AG04449 (cell line): ENCODE measurements around the gene DDI1.

Experiments used
- CTCF ChIA-PET: fragments of 350-600 bp; formaldehyde crosslinking; extraction: SDS; loops from one replicate; lab custom pipeline; 2021; ENCODE audit warnings: antibody characterized with exemption; lab: Yijun Ruan, JAX
- POLR2A ChIA-PET: fragments of 400-600, 350-600 bp; formaldehyde crosslinking; extraction: SDS; loops from one replicate; lab custom pipeline; 2020; ENCODE audit warnings: antibody characterized with exemption, inconsistent platforms; lab: Yijun Ruan, JAX
- DNase-seq: peaks from one replicate; pipeline ENCODE4 v3.0.0-alpha.2; 2010; ENCODE audit warnings: low read depth, low spot score
- H3K4me3 ChIP-seq: 2 replicates; pipeline ENCODE4 v1.5.1; 2011; ENCODE audit warnings: low read depth, mild to moderate bottlenecking, control low read depth, low read length
- TF ChIP-seq, protein P1 (sequence below): IDR thresholded peaks from one replicate; pipeline ENCODE4 v1.5.1; 2011; ENCODE audit warnings: mild to moderate bottlenecking, moderate library complexity, low read length, control low read depth, inconsistent platforms; ENCODE audit not compliant: insufficient read depth; ENCODE audit errors: missing control alignments

The DDI1 gene

DNA sequence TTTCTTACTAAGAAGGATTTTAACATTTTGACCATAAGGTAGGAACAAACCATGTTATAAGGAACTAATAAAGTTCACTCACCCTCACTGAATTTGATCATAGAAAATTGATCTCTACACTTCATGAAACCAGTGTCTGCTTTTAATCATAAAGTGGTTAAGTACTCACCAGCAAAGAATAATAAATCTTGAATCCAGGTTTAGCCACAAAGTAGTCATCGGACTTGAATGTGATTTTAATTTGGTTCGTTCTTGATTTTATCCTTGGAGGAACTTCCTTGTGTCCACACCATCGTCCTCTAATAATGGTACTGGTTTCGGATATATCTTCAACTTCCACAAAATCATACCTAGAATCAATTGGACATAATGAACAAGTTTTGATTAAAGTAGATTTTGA is 40.5 kb upstream of the DDI1 start:
- no peak overlapping the region for H3K4me3 ChIP-seq
- TF ChIP-seq, protein P1, sequence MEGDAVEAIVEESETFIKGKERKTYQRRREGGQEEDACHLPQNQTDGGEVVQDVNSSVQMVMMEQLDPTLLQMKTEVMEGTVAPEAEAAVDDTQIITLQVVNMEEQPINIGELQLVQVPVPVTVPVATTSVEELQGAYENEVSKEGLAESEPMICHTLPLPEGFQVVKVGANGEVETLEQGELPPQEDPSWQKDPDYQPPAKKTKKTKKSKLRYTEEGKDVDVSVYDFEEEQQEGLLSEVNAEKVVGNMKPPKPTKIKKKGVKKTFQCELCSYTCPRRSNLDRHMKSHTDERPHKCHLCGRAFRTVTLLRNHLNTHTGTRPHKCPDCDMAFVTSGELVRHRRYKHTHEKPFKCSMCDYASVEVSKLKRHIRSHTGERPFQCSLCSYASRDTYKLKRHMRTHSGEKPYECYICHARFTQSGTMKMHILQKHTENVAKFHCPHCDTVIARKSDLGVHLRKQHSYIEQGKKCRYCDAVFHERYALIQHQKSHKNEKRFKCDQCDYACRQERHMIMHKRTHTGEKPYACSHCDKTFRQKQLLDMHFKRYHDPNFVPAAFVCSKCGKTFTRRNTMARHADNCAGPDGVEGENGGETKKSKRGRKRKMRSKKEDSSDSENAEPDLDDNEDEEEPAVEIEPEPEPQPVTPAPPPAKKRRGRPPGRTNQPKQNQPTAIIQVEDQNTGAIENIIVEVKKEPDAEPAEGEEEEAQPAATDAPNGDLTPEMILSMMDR = no peak
- POLR2A ChIA-PET = no interaction called here
- no peak for DNase-seq
- CTCF ChIA-PET = no interaction called here

DNA sequence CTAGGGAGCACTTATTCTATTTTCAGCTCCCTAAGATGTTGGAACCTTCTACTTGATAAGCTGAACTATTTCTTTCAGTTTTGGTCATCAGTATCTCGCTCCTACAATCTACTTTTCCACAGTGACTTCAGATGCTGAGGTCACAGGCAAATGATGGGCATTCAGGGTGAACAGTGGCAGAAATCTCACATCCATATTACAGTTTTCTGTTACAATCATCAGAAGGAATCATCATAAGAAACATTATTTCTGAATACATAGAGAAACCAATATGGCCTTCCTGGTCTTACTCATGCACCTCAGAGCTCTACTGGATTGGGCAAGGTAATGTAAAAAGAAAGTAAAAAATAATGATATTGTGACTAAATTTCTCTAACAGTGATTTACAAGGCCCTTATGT is 39.4 kb upstream of the DDI1 start:
- ChIA-PET POLR2A (no interaction called here), CTCF (interaction anchor here (0.8 kb wide), 1 partner anchor 314 kb away, joined by 3 read pairs; no protein-coding TSS in a partner anchor)
- DNase-seq = no peak
- no peak overlapping the region for H3K4me3 ChIP-seq
- TF ChIP-seq, protein P1 = no peak

DNA sequence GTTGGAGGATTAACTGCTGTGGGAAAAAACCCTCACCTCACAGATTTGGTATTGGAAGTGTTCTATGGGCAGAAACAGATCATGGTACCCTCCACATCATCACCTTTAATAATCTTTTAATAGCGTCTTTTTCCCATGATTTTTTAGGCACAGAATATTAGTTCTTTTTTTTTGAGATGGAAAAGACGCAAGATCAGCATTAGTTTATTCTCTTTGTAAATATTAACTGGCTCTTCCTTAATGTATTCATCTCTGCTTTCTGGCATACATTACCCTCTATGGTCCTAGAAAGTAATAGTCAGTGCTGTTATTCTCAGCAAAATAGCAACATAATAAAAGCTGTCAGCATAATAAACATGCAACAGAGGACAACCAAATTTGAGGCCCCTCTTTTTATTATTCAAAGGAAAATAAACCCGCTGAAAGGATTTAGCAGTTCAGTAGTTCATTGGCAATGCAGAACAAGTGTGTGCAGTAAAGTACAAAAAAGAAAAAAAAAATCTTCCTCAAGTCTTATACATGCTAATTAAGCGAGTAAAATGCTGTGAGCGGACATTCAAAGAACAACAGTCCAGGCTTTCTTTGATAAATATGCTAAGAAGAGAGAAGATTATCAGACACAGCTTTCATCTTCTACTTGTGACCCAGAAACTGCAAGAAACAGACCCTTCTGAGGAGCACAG is 37.5 kb upstream of the DDI1 start:
- no peak overlapping the region for H3K4me3 ChIP-seq
- TF ChIP-seq, protein P1 = no peak
- POLR2A ChIA-PET = no interaction called here
- CTCF ChIA-PET = no interaction called here
- DNase-seq = no peak

DNA sequence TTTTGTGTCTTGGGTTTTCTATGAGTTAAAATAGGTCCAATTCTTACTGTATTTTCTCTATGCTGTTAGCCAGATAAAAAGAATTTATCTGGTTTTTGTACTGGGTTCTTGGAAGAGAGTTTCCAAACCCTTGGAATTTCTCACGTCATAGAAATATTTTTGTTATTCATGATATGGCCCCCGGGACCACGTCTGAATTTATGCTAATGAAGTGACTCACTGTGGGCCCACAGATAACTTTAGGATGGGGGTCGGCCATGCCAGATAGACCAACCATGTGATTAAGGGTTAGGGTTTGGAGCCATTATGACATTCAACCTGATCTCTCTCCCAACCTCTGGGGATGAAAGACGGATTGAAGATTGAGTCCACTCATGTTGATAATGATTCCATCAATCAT is 35.6 kb upstream of the DDI1 start:
- ChIA-PET CTCF (no interaction called here), POLR2A (no interaction called here)

DNA sequence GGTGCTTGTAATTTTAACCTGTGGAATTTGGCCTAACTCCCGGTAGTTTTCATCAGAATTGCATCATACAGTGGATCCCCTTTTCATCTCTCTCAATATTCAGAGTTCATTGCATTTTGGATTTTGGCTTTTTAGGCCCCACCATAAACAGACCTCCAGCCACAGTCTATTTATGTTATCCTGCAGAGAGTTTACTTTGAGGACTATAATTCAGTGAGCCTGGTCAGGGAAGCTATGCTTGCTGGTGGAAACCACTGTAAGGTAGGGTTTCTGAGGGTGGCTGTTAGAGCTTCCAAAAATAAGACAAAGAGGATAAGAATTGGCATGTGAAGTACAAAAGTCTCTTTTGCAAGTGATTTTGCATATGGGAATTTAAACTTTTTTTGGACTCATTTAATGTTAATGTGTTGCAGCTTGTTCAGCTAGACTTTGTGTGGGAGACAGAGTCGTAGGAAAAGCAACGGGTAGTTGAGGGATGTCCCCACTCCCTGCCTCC is 34.8 kb upstream of the DDI1 start:
- TF ChIP-seq, protein P1 = no peak
- ChIA-PET CTCF (no interaction called here), POLR2A (no interaction called here)
- H3K4me3 ChIP-seq = no peak overlapping the region
- no peak for DNase-seq

More for the DNA sequence above, 35.6 kb upstream of the DDI1 start:
- TF ChIP-seq, protein P1 = no peak
- H3K4me3 ChIP-seq = no peak overlapping the region
- DNase-seq = no peak

DNA sequence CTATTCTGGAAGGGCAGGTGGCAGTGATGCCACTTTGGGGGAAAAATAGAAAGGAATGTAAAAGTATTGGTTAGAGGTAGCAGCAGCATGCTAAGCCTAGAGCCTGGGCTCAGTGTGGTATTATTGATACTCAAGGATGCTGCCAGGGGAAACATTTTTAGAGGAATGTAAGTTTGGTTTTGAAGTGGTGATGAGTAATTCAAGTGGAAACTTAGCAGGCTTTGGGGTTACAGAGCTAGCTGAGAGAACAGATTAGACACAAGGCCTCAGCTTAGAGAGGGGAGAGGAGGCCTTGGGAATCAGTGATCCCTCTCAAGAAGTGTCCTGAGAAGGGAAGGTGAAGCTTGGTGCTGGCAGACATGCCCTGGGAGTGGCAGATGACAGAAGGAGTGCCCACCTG is 32.9 kb upstream of the DDI1 start:
- no peak overlapping the region for H3K4me3 ChIP-seq
- CTCF ChIA-PET = no interaction called here
- POLR2A ChIA-PET = no interaction called here
- no peak for DNase-seq
- TF ChIP-seq, protein P1 = no peak
